ENCODE results near the gene MYO3B. TPM values are rescaled to one million over a fixed set of nuclear protein-coding genes. Genes with fewer than 3 reads are reported as not detected.

Gene MYO3B
- total RNA-seq, 4 donors from 2014 or later: 0.09 to 9.1 TPM; not detected in 2

- DNase-seq: no peak
- no peaks in the 10 kb centered on the region for H3K27me3 ChIP-seq
- H3K27ac ChIP-seq: no peak overlapping the region
- no peaks in the 10 kb centered on the region for H3K9me3 ChIP-seq
- H3K4me3 ChIP-seq: no peak overlapping the region
- intact Hi-C loops (cut with DNase I; ENCODE audit: low total_unique reads): no loop called here
- H3K4me1 ChIP-seq: no peaks in the 10 kb centered on the region
- TF ChIP-seq POLR2A (IDR thresholded peaks at IDR 0.05): no peak
- TF ChIP-seq CTCF (IDR thresholded peaks at IDR 0.05): no peak
- H3K36me3 ChIP-seq: no peaks in the 10 kb centered on the region
These were observed 284.7 kb downstream of the MYO3B start for GRCh38 chr2:170462433-170463205.

- no peaks in the 10 kb centered on the region for H3K36me3 ChIP-seq
- H3K27ac ChIP-seq: no peak overlapping the region
- H3K4me3 ChIP-seq: no peak overlapping the region
- no peak for DNase-seq
- H3K9me3 ChIP-seq: no peaks in the 10 kb centered on the region
- TF ChIP-seq POLR2A (IDR thresholded peaks at IDR 0.05) (no peak), CTCF (IDR thresholded peaks at IDR 0.05) (no peak)
- intact Hi-C loops (cut with DNase I; ENCODE audit: low total_unique reads): no loop called here
- H3K27me3 ChIP-seq: no peaks in the 10 kb centered on the region
- no peaks in the 10 kb centered on the region for H3K4me1 ChIP-seq
These were observed 285.2 kb downstream of the MYO3B start for GRCh38 chr2:170463206-170463537.

- Histone ChIP-seq H3K36me3 (no peaks in the 10 kb centered on the region), H3K4me3 (no peak overlapping the region), H3K9me3 (no peaks in the 10 kb centered on the region), H3K27me3 (no peaks in the 10 kb centered on the region), H3K4me1 (no peaks in the 10 kb centered on the region), H3K27ac (no peak overlapping the region)
- DNase-seq: no peak
- TF ChIP-seq POLR2A (IDR thresholded peaks at IDR 0.05) (no peak), CTCF (IDR thresholded peaks at IDR 0.05) (no peak)
- intact Hi-C loops (cut with DNase I; ENCODE audit: low total_unique reads): no loop called here
These were observed 286.3 kb downstream of the MYO3B start for GRCh38 chr2:170464268-170464667.

- Histone ChIP-seq H3K9me3 (no peaks in the 10 kb centered on the region), H3K4me1 (no peaks in the 10 kb centered on the region), H3K36me3 (no peaks in the 10 kb centered on the region), H3K4me3 (no peak overlapping the region), H3K27ac (no peak overlapping the region), H3K27me3 (no peaks in the 10 kb centered on the region)
- no peak for DNase-seq
- intact Hi-C loops (cut with DNase I; ENCODE audit: low total_unique reads): no loop called here
- TF ChIP-seq POLR2A (IDR thresholded peaks at IDR 0.05) (no peak), CTCF (IDR thresholded peaks at IDR 0.05) (no peak)
These were observed 287.3 kb downstream of the MYO3B start for GRCh38 chr2:170465241-170465640.

GRCh38 chr2:170466632-170467031 lies 288.7 kb downstream of the MYO3B start:
- Histone ChIP-seq H3K4me1 (no peaks in the 10 kb centered on the region), H3K27me3 (no peaks in the 10 kb centered on the region), H3K9me3 (no peaks in the 10 kb centered on the region), H3K4me3 (no peak overlapping the region), H3K36me3 (no peaks in the 10 kb centered on the region), H3K27ac (no peak overlapping the region)
- intact Hi-C loops (cut with DNase I; ENCODE audit: low total_unique reads): no loop called here
- TF ChIP-seq CTCF (IDR thresholded peaks at IDR 0.05) (no peak), POLR2A (IDR thresholded peaks at IDR 0.05) (no peak)
- DNase-seq: no peak

Measured in uterus (tissue), 4 donors.